ENCODE data around the gene TBC1D22A. TPM values are rescaled to one million over a fixed set of nuclear protein-coding genes. Genes with fewer than 3 reads are reported as not detected.
A peak's percentile ranks its signal among the peaks of the same experiment; 100 is the strongest.

TBC1D22A gene
- total RNA-seq, 1 donor from 2014 or later = 10.6 TPM

DNA sequence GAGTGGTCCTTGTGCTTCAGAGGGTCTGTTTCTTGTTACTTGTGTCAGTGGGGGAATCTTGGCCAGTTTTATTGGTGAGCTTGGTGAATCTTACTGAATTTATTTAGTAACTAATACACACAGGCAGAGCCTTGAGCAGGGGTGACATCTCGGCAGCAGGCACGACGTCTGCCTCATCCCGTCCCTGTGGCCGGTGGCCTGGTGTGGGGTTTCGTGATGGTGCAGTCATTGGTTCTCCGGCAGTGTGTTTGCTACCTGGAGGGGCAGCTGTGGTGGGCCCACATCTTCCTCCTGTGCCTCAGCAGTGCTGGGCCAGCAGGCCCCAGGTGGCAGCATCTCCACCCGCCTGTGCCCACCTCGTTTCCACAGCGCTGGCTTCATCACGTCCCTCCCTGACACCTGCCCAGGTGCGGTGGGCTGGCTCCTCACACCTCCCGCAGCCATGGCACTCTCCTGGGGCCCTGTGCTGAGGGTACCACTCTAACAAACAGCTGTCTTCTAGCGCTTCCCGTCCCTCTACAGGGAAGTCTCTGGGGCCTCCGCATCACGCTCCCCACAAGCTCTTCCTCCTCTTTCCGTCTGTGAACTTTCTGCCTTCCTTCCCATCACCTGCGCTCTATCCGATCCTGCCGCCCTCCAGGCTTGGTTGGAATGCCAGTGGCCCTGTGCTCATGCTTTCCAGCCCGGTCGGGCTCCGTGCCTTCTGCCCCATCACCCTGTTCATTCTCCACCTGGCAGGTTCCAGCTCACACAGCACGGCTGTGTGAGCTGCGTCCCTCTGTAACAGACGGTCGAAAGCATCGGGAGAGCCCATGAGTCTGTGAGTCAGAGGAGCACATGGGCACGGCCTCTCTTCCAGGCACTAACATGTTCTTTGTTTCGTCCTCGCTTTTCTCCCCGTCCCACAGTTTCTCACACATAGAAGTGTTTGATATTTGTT lies 203.4 kb downstream of the TBC1D22A start:
- Histone ChIP-seq H3K9ac (no peak overlapping the region), H3K4me1 (peaks cover 2% of the 10 kb centered on the region), H3F3A (ENCODE audit: low read depth) (no peaks in the 10 kb centered on the region), H4K20me1 (ENCODE audit: low read depth) (peaks cover 5% of the 10 kb centered on the region), H2AFZ (replicated peaks) (no peak overlapping the region), H3K27ac (no peak overlapping the region), H3K4me3 (no peak overlapping the region), H3K36me3 (no peaks in the 10 kb centered on the region), H3K27me3 (no peaks in the 10 kb centered on the region), H3K79me2 (ENCODE audit: low read depth) (no peaks in the 10 kb centered on the region), H3K4me2 (no peak overlapping the region), H3K9me3 (ENCODE audit: low read depth) (no peaks in the 10 kb centered on the region)
- H3K9me3 Mint-ChIP-seq = no peaks in the 10 kb centered on the region
- DNase-seq (ENCODE audit: low spot score) = no peak
- H3K27me3 Mint-ChIP-seq (ENCODE audit: insufficient read depth, low read depth) = peaks cover 4% of the 10 kb centered on the region
- no peaks in the 10 kb centered on the region for H3K36me3 Mint-ChIP-seq
- peak overlapping the region; percentile 42 for H3K27ac Mint-ChIP-seq
- H3K4me3 Mint-ChIP-seq = no peak overlapping the region
- no peak for TF ChIP-seq EZH2 (IDR thresholded peaks at IDR 0.05)
- TF ChIP-seq EZH2phosphoT487 (IDR thresholded peaks at IDR 0.05) = no peak
- TF ChIP-seq, protein P1, sequence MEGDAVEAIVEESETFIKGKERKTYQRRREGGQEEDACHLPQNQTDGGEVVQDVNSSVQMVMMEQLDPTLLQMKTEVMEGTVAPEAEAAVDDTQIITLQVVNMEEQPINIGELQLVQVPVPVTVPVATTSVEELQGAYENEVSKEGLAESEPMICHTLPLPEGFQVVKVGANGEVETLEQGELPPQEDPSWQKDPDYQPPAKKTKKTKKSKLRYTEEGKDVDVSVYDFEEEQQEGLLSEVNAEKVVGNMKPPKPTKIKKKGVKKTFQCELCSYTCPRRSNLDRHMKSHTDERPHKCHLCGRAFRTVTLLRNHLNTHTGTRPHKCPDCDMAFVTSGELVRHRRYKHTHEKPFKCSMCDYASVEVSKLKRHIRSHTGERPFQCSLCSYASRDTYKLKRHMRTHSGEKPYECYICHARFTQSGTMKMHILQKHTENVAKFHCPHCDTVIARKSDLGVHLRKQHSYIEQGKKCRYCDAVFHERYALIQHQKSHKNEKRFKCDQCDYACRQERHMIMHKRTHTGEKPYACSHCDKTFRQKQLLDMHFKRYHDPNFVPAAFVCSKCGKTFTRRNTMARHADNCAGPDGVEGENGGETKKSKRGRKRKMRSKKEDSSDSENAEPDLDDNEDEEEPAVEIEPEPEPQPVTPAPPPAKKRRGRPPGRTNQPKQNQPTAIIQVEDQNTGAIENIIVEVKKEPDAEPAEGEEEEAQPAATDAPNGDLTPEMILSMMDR (IDR thresholded peaks at IDR 0.05) = no peak
- peaks cover 11% of the 10 kb centered on the region for H3K4me1 Mint-ChIP-seq

DNA sequence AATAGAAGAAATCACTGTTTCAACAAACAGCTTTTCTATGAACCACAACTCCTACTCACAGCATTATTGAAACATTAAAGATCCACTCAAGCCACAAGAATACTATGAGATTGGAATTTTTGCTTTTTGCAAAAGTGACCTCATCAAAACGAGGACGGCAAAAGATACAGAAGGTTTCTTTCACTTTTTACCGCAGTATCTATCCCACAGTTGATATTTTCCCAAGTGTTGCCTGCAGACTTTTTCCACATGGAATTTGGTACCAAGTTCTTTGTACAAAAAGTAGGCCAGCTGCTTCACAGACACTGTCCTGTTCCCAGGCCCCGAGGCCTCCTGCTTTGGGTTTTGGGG lies 204.0 kb downstream of the TBC1D22A start:
- Histone ChIP-seq H3K27ac (no peak overlapping the region), H3K9me3 (ENCODE audit: low read depth) (no peaks in the 10 kb centered on the region), H3K9ac (no peak overlapping the region), H4K20me1 (ENCODE audit: low read depth) (peaks cover 11% of the 10 kb centered on the region), H3K4me1 (peaks cover 9% of the 10 kb centered on the region), H3K4me2 (no peak overlapping the region), H3F3A (ENCODE audit: low read depth) (no peaks in the 10 kb centered on the region), H3K27me3 (no peaks in the 10 kb centered on the region), H2AFZ (replicated peaks) (no peak overlapping the region), H3K4me3 (no peak overlapping the region), H3K36me3 (no peaks in the 10 kb centered on the region), H3K79me2 (ENCODE audit: low read depth) (no peaks in the 10 kb centered on the region)
- H3K9me3 Mint-ChIP-seq = no peaks in the 10 kb centered on the region
- DNase-seq (ENCODE audit: low spot score) = no peak
- no peak overlapping the region for H3K27ac Mint-ChIP-seq
- no peak overlapping the region for H3K4me3 Mint-ChIP-seq
- H3K4me1 Mint-ChIP-seq = peaks cover 15% of the 10 kb centered on the region
- H3K27me3 Mint-ChIP-seq (ENCODE audit: insufficient read depth, low read depth) = peaks cover 4% of the 10 kb centered on the region
- TF ChIP-seq EZH2 (IDR thresholded peaks at IDR 0.05) (no peak), EZH2phosphoT487 (IDR thresholded peaks at IDR 0.05) (no peak)
- TF ChIP-seq, protein P1 (IDR thresholded peaks at IDR 0.05) = no peak
- no peaks in the 10 kb centered on the region for H3K36me3 Mint-ChIP-seq

DNA sequence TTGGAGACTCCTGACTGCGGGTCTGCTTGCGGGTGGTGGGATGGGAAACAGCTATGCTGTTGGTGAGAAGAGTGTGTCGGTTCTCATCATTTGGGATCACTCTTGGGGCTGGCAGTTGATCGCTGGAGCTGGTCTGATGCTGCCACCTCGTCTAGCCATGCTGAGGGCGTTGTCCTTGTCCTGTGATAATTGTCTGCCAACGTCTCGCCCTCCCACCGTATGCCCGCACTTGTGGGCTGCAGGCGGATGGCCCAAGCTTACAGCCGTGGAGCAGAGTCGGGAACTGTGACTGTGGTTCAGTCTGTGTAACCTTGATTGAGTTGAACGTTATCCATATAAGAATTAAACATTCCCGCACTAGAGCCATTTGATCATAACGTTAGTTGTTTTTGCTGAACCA lies 204.4 kb downstream of the TBC1D22A start:
- Histone ChIP-seq H3K9ac (no peak overlapping the region), H3K4me2 (no peak overlapping the region), H3K27ac (no peak overlapping the region), H3F3A (ENCODE audit: low read depth) (no peaks in the 10 kb centered on the region), H4K20me1 (ENCODE audit: low read depth) (peaks cover 15% of the 10 kb centered on the region), H3K4me3 (no peak overlapping the region), H3K27me3 (no peaks in the 10 kb centered on the region), H3K36me3 (no peaks in the 10 kb centered on the region), H2AFZ (replicated peaks) (no peak overlapping the region), H3K9me3 (ENCODE audit: low read depth) (no peaks in the 10 kb centered on the region), H3K4me1 (peaks cover 11% of the 10 kb centered on the region), H3K79me2 (ENCODE audit: low read depth) (no peaks in the 10 kb centered on the region)
- Mint-ChIP-seq H3K4me1 (peaks cover 15% of the 10 kb centered on the region), H3K36me3 (no peaks in the 10 kb centered on the region), H3K9me3 (no peaks in the 10 kb centered on the region), H3K4me3 (no peak overlapping the region), H3K27ac (no peak overlapping the region), H3K27me3 (ENCODE audit: insufficient read depth, low read depth) (peaks cover 3% of the 10 kb centered on the region)
- TF ChIP-seq EZH2phosphoT487 (IDR thresholded peaks at IDR 0.05) (no peak), EZH2 (IDR thresholded peaks at IDR 0.05) (no peak)
- TF ChIP-seq, protein P1 (IDR thresholded peaks at IDR 0.05) = no peak
- DNase-seq (ENCODE audit: low spot score) = no peak

All from neural progenitor cell (in vitro differentiated cells).